GM19468 (cell line): ENCODE results near the gene TRIM10.

ENCODE experiments used
- ATAC-seq: cut with Tn5 transposase; IDR thresholded peaks from one replicate; pipeline ENCODE4 v1.9.1; 2021; ENCODE audit warnings: mild to moderate bottlenecking, moderate library complexity, moderate number of reproducible peaks; ENCODE audit not compliant: unreplicated experiment; ENCODE audit errors: extremely low read depth

TRIM10 gene

GRCh38 chr6:30102414-30102969 is 58.5 kb downstream of the TRIM10 start:
- no peak for ATAC-seq
